Stimulated activated CD8-positive, alpha-beta memory T cell treated with anti-CD3 and anti-CD28 coated beads, Interleukin-15, amount 100 ng/mL, for 4 hours (primary cell): ENCODE measurements around the gene ZNF775.

Experiments used
- DNase-seq, 2 donors: peaks; one replicate each; pipeline ENCODE4 v3.0.0-alpha.2; 2020; ENCODE audit warnings: low read depth in 2 of 2

The ZNF775 gene

GRCh38 chr7:150401424-150401790 is 22.3 kb downstream of the ZNF775 start:
- DNase-seq: no peak

- DNase-seq: no peak
Observed at GRCh38 chr7:150401861-150402631, 22.9 kb downstream of the ZNF775 start.

- DNase-seq: no peak
Observed at GRCh38 chr7:150402671-150403321, 23.7 kb downstream of the ZNF775 start.

- DNase-seq: no peak
Observed at GRCh38 chr7:150403376-150404171, 24.4 kb downstream of the ZNF775 start.

- no peak for DNase-seq
Observed at GRCh38 chr7:150404172-150404804, 25.2 kb downstream of the ZNF775 start.

GRCh38 chr7:150404805-150405583 is 25.9 kb downstream of the ZNF775 start:
- peak; percentile 27 to 55 for DNase-seq

- DNase-seq: peak in 1 of 2 donors; percentile 15
Observed at GRCh38 chr7:150405584-150406311, 26.6 kb downstream of the ZNF775 start.

GRCh38 chr7:150406312-150406566 is 27.1 kb downstream of the ZNF775 start:
- no peak for DNase-seq

GRCh38 chr7:150406567-150407421 is 27.7 kb downstream of the ZNF775 start:
- DNase-seq: no peak

- DNase-seq: no peak
Observed at GRCh38 chr7:150407588-150408392, 28.7 kb downstream of the ZNF775 start.

GRCh38 chr7:150408393-150409299 is 29.5 kb downstream of the ZNF775 start:
- no peak for DNase-seq

GRCh38 chr7:150409300-150410030 is 30.3 kb downstream of the ZNF775 start:
- no peak for DNase-seq

- no peak for DNase-seq
Observed at GRCh38 chr7:150410131-150410530, 31.0 kb downstream of the ZNF775 start.

GRCh38 chr7:150410680-150411346 is 31.7 kb downstream of the ZNF775 start:
- DNase-seq: no peak

GRCh38 chr7:150411606-150412005 is 32.5 kb downstream of the ZNF775 start:
- DNase-seq: no peak

- DNase-seq: no peak
Observed at GRCh38 chr7:150412016-150412415, 32.9 kb downstream of the ZNF775 start.
